Neural cell (in vitro differentiated cells): ENCODE measurements around the gene DCDC1. TPM values are rescaled to one million over a fixed set of nuclear protein-coding genes. Genes with fewer than 3 reads are reported as not detected.

Experiments
- H2AFZ ChIP-seq: fragments of 200-600, 300-800 bp; sonication (generic), shearing (Covaris generic); 2 replicates; pipeline ENCODE4 v1.6.0; 2014; ENCODE audit warnings: low read depth, mild to moderate bottlenecking, antibody characterized with exemption, low read length, moderate library complexity
- H3F3A ChIP-seq: fragments of 200-600 bp; shearing (Covaris generic); 2 replicates; pipeline ENCODE4 v1.6.1; 2016; ENCODE audit warnings: mild to moderate bottlenecking, moderate library complexity, mixed read lengths, antibody characterized with exemption, low read length; ENCODE audit not compliant: insufficient read depth, poor library complexity, severe bottlenecking
- H3K27ac ChIP-seq: fragments of 200-600, 300-800 bp; sonication (generic), shearing (Covaris generic); 2 replicates; pipeline ENCODE4 v1.5.1; 2014; ENCODE audit warnings: mild to moderate bottlenecking, low read length, moderate library complexity
- H3K27me3 ChIP-seq: fragments of 300-800, 200-600 bp; sonication (generic), shearing (Covaris generic); 2 replicates; pipeline ENCODE4 v1.6.0; 2014; ENCODE audit warnings: mild to moderate bottlenecking, low read depth, low read length, moderate library complexity; ENCODE audit not compliant: insufficient read depth
- H3K36me3 ChIP-seq: fragments of 300-800, 200-600 bp; sonication (generic), shearing (Covaris generic); 2 replicates; pipeline ENCODE4 v1.5.1; 2014; ENCODE audit warnings: mild to moderate bottlenecking, antibody characterized with exemption, low read length, moderate library complexity; ENCODE audit not compliant: insufficient read depth
- H3K4me2 ChIP-seq: fragments of 300-800, 200-600 bp; sonication (generic), shearing (Covaris generic); 2 replicates; pipeline ENCODE4 v1.6.0; 2014; ENCODE audit warnings: mild to moderate bottlenecking, low read length
- H3K4me3 ChIP-seq: fragments of 300-800, 200-600 bp; sonication (generic), shearing (Covaris generic); 2 replicates; pipeline ENCODE4 v1.5.1; 2014; ENCODE audit warnings: mild to moderate bottlenecking, low read length, moderate library complexity
- H3K79me2 ChIP-seq: fragments of 200-600 bp; shearing (Covaris generic); replicated peaks from 2 replicates; pipeline ENCODE4 v1.6.0; 2014; ENCODE audit warnings: mild to moderate bottlenecking, low read length, moderate library complexity; ENCODE audit not compliant: insufficient read depth
- H3K9ac ChIP-seq: fragments of 300-800, 200-600 bp; sonication (generic), shearing (Covaris generic); 2 replicates; pipeline ENCODE4 v1.6.1; 2016; ENCODE audit warnings: mild to moderate bottlenecking, low read length, mixed read lengths
- H3K9me2 ChIP-seq: fragments of 200-600 bp; shearing (Covaris generic); 2 replicates; pipeline ENCODE4 v1.6.1; 2016; ENCODE audit warnings: mild to moderate bottlenecking, low read length, mixed read lengths; ENCODE audit not compliant: insufficient read depth
- H3K9me3 ChIP-seq: fragments of 200-600, 300-800 bp; sonication (generic), shearing (Covaris generic); 2 replicates; pipeline ENCODE4 v1.6.1; 2016; ENCODE audit warnings: mild to moderate bottlenecking, mixed run types, low read length, moderate library complexity, mixed read lengths
- H4K20me1 ChIP-seq: fragments of 200-600 bp; shearing (Covaris generic); 2 replicates; pipeline ENCODE4 v1.6.1; 2016; ENCODE audit warnings: mild to moderate bottlenecking, mixed run types; ENCODE audit not compliant: insufficient read depth
- CTCF ChIP-seq: fragments of 450-650 bp; IDR thresholded peaks from 2 replicates; pipeline ENCODE4 v1.5.1; 2014; ENCODE audit warnings: antibody characterized with exemption, mild to moderate bottlenecking, moderate library complexity; ENCODE audit not compliant: poor library complexity, severe bottlenecking
- EP300 ChIP-seq: fragments of 450-650 bp; conservative IDR thresholded peaks from 2 replicates; pipeline ENCODE4 v1.6.1; 2014; ENCODE audit warnings: antibody characterized with exemption, mild to moderate bottlenecking, moderate library complexity; ENCODE audit not compliant: poor library complexity, severe bottlenecking
- EZH2 ChIP-seq: fragments of 200-600, 300-800 bp; shearing (Covaris generic), sonication (generic); IDR thresholded peaks from 2 replicates; pipeline ENCODE4 v1.6.1; 2014; ENCODE audit warnings: antibody characterized with exemption, low read length, borderline replicate concordance, mild to moderate bottlenecking; ENCODE audit not compliant: insufficient read depth, poor library complexity, severe bottlenecking
- MXI1 ChIP-seq: fragments of 450-650 bp; conservative IDR thresholded peaks from 2 replicates; pipeline ENCODE4 v1.6.1; 2014; ENCODE audit warnings: antibody characterized with exemption, mild to moderate bottlenecking; ENCODE audit not compliant: poor library complexity, severe bottlenecking
- POLR2AphosphoS5 ChIP-seq: IDR thresholded peaks from 2 replicates; pipeline ENCODE4 v1.6.1; 2012
- RAD21 ChIP-seq: fragments of 450-650 bp; conservative IDR thresholded peaks from 2 replicates; pipeline ENCODE4 v1.6.1; 2014; ENCODE audit warnings: antibody characterized with exemption, mild to moderate bottlenecking, moderate library complexity
- SMC3 ChIP-seq: fragments of 450-650 bp; conservative IDR thresholded peaks from 2 replicates; pipeline ENCODE4 v1.6.1; 2014; ENCODE audit warnings: antibody characterized with exemption, mild to moderate bottlenecking, moderate library complexity; ENCODE audit not compliant: poor library complexity
- TAF1 ChIP-seq: IDR thresholded peaks from 2 replicates; pipeline ENCODE4 v1.6.1; 2012; ENCODE audit warnings: low read depth
- polyA plus RNA-seq: library from polyadenylated mRNA; depleted of rRNA; stranded (reverse); fragments of >200 nt; gene quantifications from 2 replicates; pipeline ENCODE4 v1.2.3, GENCODE V29; 2014
- TF ChIP-seq, protein P1 (sequence below): IDR thresholded peaks from 2 replicates; pipeline ENCODE4 v1.6.1; 2012; ENCODE audit warnings: borderline replicate concordance

DCDC1 gene
- polyA plus RNA-seq, 1 donor from 2014 or later = 5.0 TPM

DNA sequence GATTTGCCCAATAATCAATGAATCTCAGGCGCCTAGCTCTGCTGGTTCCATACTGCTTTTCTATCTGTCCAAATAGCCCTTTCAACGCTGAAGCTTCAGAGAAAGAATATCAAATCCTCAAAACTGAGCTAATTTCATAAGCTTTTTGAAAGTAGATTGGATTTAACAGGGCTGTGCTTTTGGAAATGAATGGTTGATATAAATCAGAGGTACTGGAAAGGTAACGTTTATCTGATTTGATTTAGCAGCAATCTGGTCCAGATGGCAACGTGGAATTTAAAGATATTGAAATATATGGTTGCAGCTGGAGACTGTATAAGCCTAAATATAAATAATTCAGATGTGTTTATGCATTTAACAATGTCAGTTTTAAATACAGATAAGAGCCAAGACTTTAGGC is 553.9 kb downstream of the DCDC1 start:
- Histone ChIP-seq H3K27me3 (no peaks in the 10 kb centered on the region), H3K27ac (no peak overlapping the region), H3K4me2 (no peak overlapping the region), H3K4me3 (no peak overlapping the region), H3K36me3 (no peaks in the 10 kb centered on the region), H3F3A (no peaks in the 10 kb centered on the region), H3K9me2 (no peaks in the 10 kb centered on the region), H4K20me1 (no peaks in the 10 kb centered on the region), H3K9ac (no peak overlapping the region), H3K9me3 (no peaks in the 10 kb centered on the region), H2AFZ (no peak overlapping the region), H3K79me2 (no peaks in the 10 kb centered on the region)
- TF ChIP-seq EZH2 (no peak), MXI1 (no peak), CTCF (no peak), SMC3 (no peak), EP300 (no peak), RAD21 (no peak), TAF1 (no peak), POLR2AphosphoS5 (no peak)
- TF ChIP-seq, protein P1, sequence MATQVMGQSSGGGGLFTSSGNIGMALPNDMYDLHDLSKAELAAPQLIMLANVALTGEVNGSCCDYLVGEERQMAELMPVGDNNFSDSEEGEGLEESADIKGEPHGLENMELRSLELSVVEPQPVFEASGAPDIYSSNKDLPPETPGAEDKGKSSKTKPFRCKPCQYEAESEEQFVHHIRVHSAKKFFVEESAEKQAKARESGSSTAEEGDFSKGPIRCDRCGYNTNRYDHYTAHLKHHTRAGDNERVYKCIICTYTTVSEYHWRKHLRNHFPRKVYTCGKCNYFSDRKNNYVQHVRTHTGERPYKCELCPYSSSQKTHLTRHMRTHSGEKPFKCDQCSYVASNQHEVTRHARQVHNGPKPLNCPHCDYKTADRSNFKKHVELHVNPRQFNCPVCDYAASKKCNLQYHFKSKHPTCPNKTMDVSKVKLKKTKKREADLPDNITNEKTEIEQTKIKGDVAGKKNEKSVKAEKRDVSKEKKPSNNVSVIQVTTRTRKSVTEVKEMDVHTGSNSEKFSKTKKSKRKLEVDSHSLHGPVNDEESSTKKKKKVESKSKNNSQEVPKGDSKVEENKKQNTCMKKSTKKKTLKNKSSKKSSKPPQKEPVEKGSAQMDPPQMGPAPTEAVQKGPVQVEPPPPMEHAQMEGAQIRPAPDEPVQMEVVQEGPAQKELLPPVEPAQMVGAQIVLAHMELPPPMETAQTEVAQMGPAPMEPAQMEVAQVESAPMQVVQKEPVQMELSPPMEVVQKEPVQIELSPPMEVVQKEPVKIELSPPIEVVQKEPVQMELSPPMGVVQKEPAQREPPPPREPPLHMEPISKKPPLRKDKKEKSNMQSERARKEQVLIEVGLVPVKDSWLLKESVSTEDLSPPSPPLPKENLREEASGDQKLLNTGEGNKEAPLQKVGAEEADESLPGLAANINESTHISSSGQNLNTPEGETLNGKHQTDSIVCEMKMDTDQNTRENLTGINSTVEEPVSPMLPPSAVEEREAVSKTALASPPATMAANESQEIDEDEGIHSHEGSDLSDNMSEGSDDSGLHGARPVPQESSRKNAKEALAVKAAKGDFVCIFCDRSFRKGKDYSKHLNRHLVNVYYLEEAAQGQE = no peak

- Histone ChIP-seq H4K20me1 (no peaks in the 10 kb centered on the region), H3K9ac (no peak overlapping the region)
Measured at GRCh38 chr11:30814737-30815136, 554.8 kb downstream of the DCDC1 start.

More at GRCh38 chr11:30814737-30815136, 554.8 kb downstream of the DCDC1 start:
- Histone ChIP-seq H3K9me3 (no peaks in the 10 kb centered on the region), H3K4me2 (no peak overlapping the region), H3K36me3 (no peaks in the 10 kb centered on the region), H3K9me2 (no peaks in the 10 kb centered on the region), H3K27me3 (no peaks in the 10 kb centered on the region), H3K79me2 (no peaks in the 10 kb centered on the region), H3K27ac (no peak overlapping the region), H2AFZ (no peak overlapping the region), H3F3A (no peaks in the 10 kb centered on the region), H3K4me3 (no peak overlapping the region)
- TF ChIP-seq POLR2AphosphoS5 = no peak
- no peak for TF ChIP-seq SMC3
- TF ChIP-seq EP300 = no peak
- TF ChIP-seq TAF1 = no peak
- TF ChIP-seq, protein P1 = no peak
- no peak for TF ChIP-seq RAD21
- no peak for TF ChIP-seq MXI1
- TF ChIP-seq EZH2 = no peak
- TF ChIP-seq CTCF = no peak
